HEK293 (cell line): ENCODE measurements around the gene TINAGL1.

Source experiments
- CTCF ChIA-PET: fragments of 350-600 bp; formaldehyde crosslinking; extraction: SDS; loops from one replicate; lab custom pipeline; 2021; ENCODE audit warnings: antibody characterized with exemption; lab: Yijun Ruan, JAX
- POLR2A ChIA-PET: fragments of 300-600 bp; formaldehyde crosslinking; extraction: SDS; loops from one replicate; lab custom pipeline; 2020; ENCODE audit warnings: antibody characterized with exemption, inconsistent platforms; lab: Yijun Ruan, JAX
- H3K27ac ChIP-seq: fragments of 200-500 bp; sonication (Bioruptor generic); 2 replicates; pipeline ENCODE4 v1.5.1; 2014; ENCODE audit warnings: low read depth, low read length, control low read depth, inconsistent platforms; ENCODE audit errors: extremely low read depth
- H3K36me3 ChIP-seq, 2 experiments: fragments of 200-500 bp in 1 of 2; sonication (Bioruptor generic) in 1 of 2; 1 replicate in 1 of 2; 2 replicates in 1 of 2; pipeline ENCODE4 v1.5.1; 2014 to 2017; ENCODE audit warnings: inconsistent platforms in 2 of 2, low read length in 2 of 2; ENCODE audit not compliant: control insufficient read depth in 2 of 2, insufficient read depth in 1 of 2
- H3K4me1 ChIP-seq: fragments of 200-500 bp; sonication (Bioruptor generic); 2 replicates; pipeline ENCODE4 v1.5.1; 2014; ENCODE audit warnings: mild to moderate bottlenecking, low read length, inconsistent platforms; ENCODE audit not compliant: control insufficient read depth, insufficient read depth
- H3K4me3 ChIP-seq: 2 replicates; pipeline ENCODE4 v1.5.1; 2011; ENCODE audit warnings: low read depth, mild to moderate bottlenecking, control low read depth, low read length, moderate library complexity
- H3K9me3 ChIP-seq: fragments of 200-500 bp; sonication (Bioruptor generic); 2 replicates; pipeline ENCODE4 v1.5.1; 2014; ENCODE audit warnings: low read depth, low read length, inconsistent platforms; ENCODE audit not compliant: control insufficient read depth, insufficient read depth
- EGR2 ChIP-seq: fragments of 450-650 bp; formaldehyde crosslinking; IDR thresholded peaks from 2 replicates; pipeline ENCODE4 v1.5.1; 2016; ENCODE audit warnings: low read depth, missing biosample characterization, missing genetic modification characterization
- PATZ1 ChIP-seq: fragments of 450-650 bp; formaldehyde crosslinking; IDR thresholded peaks from 2 replicates; pipeline ENCODE4 v1.5.1; 2016; ENCODE audit warnings: missing biosample characterization, missing genetic modification characterization
- PRDM4 ChIP-seq: fragments of 450-650 bp; formaldehyde crosslinking; IDR thresholded peaks from 2 replicates; pipeline ENCODE4 v1.5.1; 2017; ENCODE audit warnings: missing biosample characterization, missing genetic modification characterization
- SCRT1 ChIP-seq: fragments of 450-650 bp; formaldehyde crosslinking; IDR thresholded peaks from 2 replicates; pipeline ENCODE4 v1.5.1; 2016; ENCODE audit warnings: missing biosample characterization, missing genetic modification characterization, borderline replicate concordance
- ZBTB10 ChIP-seq: fragments of 450-650 bp; formaldehyde crosslinking; IDR thresholded peaks from 2 replicates; pipeline ENCODE4 v1.5.1; 2016; ENCODE audit warnings: missing biosample characterization, missing genetic modification characterization
- ZBTB17 ChIP-seq: fragments of 450-650 bp; formaldehyde crosslinking; IDR thresholded peaks from 2 replicates; pipeline ENCODE4 v1.5.1; 2016; ENCODE audit warnings: missing biosample characterization, missing genetic modification characterization
- ZNF169 ChIP-seq: fragments of 450-650 bp; formaldehyde crosslinking; IDR thresholded peaks from 2 replicates; pipeline ENCODE4 v1.5.1; 2016; ENCODE audit warnings: missing biosample characterization, missing genetic modification characterization
- ZNF24 ChIP-seq: fragments of 450-650 bp; formaldehyde crosslinking; IDR thresholded peaks from 2 replicates; pipeline ENCODE4 v1.5.1; 2016; ENCODE audit warnings: missing biosample characterization, missing genetic modification characterization
- ZNF366 ChIP-seq: fragments of 450-650 bp; formaldehyde crosslinking; conservative IDR thresholded peaks from 2 replicates; pipeline ENCODE4 v1.5.1; 2016; ENCODE audit warnings: missing biosample characterization, missing genetic modification characterization
- ZNF433 ChIP-seq: fragments of 450-650 bp; formaldehyde crosslinking; IDR thresholded peaks from 2 replicates; pipeline ENCODE4 v1.5.1; 2016; ENCODE audit warnings: missing biosample characterization, missing genetic modification characterization, low read depth
- ZNF473 ChIP-seq: fragments of 450-650 bp; formaldehyde crosslinking; IDR thresholded peaks from 2 replicates; pipeline ENCODE4 v1.5.1; 2017; ENCODE audit warnings: missing biosample characterization, missing genetic modification characterization
- ZNF48 ChIP-seq: fragments of 450-650 bp; formaldehyde crosslinking; IDR thresholded peaks from 2 replicates; pipeline ENCODE4 v1.5.1; 2016; ENCODE audit warnings: missing biosample characterization, missing genetic modification characterization
- ZNF610 ChIP-seq: fragments of 450-650 bp; formaldehyde crosslinking; IDR thresholded peaks from 2 replicates; pipeline ENCODE4 v1.5.1; 2016; ENCODE audit warnings: missing biosample characterization, missing genetic modification characterization, borderline replicate concordance
- ZNF791 ChIP-seq: fragments of 450-650 bp; formaldehyde crosslinking; IDR thresholded peaks from 2 replicates; pipeline ENCODE4 v1.5.1; 2016; ENCODE audit warnings: missing biosample characterization, missing genetic modification characterization
- ZNF837 ChIP-seq: fragments of 450-650 bp; formaldehyde crosslinking; IDR thresholded peaks from 2 replicates; pipeline ENCODE4 v1.5.1; 2016; ENCODE audit warnings: missing biosample characterization, missing genetic modification characterization
- TF ChIP-seq, protein P1 (sequence below): fragments of 450-650 bp; formaldehyde crosslinking; IDR thresholded peaks from 2 replicates; pipeline ENCODE4 v1.5.1; 2016; ENCODE audit warnings: missing biosample characterization, missing genetic modification characterization

Gene TINAGL1

DNA sequence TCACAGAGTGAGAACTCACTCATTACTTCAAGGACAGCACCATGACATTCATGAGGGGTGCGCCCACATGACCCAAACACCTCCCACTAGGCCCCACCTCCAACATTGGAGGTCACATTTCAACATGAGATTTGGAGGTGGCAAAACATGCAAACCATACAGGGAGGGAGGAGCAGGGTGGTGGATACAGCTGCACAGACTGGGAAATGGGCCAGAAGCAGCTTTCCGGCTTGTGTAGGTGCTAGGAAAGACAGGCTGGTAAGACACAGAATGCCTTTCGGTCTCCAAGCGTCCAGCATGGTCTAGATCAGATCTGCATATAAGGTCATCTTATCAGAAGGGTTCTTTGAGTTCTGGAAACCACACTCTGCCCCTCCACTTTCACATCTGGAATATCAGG is 35.1 kb upstream of the TINAGL1 start (continued):
- no peak for TF ChIP-seq ZBTB10 (tag by site-specific recombination)
- TF ChIP-seq ZNF24 (tag by site-specific recombination), result no peak
- no peak for TF ChIP-seq ZNF610 (tag by site-specific recombination)
- TF ChIP-seq ZNF791 (tag by site-specific recombination), result no peak
- no peak for TF ChIP-seq SCRT1 (tag by site-specific recombination)
- TF ChIP-seq ZNF366, result no peak
- TF ChIP-seq EGR2, result no peak
- TF ChIP-seq PATZ1 (tag by site-specific recombination), result no peak
- TF ChIP-seq PRDM4 (tag by site-specific recombination), result no peak

DNA sequence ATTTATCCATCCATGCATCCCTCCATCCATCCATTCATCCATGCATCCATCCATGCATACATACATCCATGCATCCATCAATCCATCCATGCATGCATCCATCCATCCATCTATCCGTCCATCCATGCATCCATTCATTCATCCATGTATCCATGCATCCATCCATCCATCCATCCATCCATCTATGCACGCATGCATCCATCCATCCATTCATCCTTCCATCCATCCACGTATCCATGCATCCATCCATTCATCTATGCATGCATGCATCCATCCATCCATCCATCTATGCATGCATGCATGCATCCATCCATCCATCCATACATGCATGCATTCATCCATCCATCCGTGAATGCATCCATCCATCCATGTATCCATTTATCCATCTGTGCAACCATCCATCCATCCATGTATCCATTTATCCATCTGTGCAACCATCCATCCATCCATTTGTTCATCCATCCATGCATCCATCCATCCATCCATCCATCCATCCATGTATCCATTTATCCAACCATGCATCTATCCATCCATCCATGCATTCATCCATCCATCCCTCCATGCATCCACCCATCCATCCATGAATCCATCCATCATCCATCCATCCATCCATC is 30.3 kb upstream of the TINAGL1 start:
- no peak overlapping the region for H3K4me3 ChIP-seq
- H3K27ac ChIP-seq, result no peak overlapping the region
- TF ChIP-seq ZBTB17 (tag by site-specific recombination) (peak; percentile 100), ZNF366 (peak; percentile 99), ZNF169 (tag by site-specific recombination) (no peak), ZNF48 (tag by site-specific recombination) (0 out of 2 replicates have a peak, but pooled peaks have one; percentile 23), ZNF837 (tag by site-specific recombination) (no peak), ZNF473 (tag by site-specific recombination) (peak; percentile 35; the same call in 1 of the 2 replicates), ZNF433 (tag by site-specific recombination) (no peak)
- TF ChIP-seq, protein P1, sequence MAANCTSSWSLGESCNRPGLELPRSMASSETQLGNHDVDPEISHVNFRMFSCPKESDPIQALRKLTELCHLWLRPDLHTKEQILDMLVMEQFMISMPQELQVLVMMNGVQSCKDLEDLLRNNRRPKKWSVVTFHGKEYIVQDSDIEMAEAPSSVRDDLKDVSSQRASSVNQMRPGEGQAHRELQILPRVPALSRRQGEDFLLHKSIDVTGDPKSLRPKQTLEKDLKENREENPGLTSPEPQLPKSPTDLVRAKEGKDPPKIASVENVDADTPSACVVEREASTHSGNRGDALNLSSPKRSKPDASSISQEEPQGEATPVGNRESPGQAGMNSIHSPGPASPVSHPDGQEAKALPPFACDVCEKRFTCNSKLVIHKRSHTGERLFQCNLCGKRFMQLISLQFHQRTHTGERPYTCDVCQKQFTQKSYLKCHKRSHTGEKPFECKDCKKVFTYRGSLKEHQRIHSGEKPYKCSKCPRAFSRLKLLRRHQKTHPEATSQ, result no peak
- POLR2A ChIA-PET, result no interaction called here
- no peaks in the 10 kb centered on the region for H3K9me3 ChIP-seq
- CTCF ChIA-PET, result no interaction called here
- no peaks in the 10 kb centered on the region for H3K36me3 ChIP-seq
- H3K4me1 ChIP-seq, result no peaks in the 10 kb centered on the region
